ENCODE data around the gene LMNA. TPM values are rescaled to one million over a fixed set of nuclear protein-coding genes. Genes with fewer than 3 reads are reported as not detected.

The LMNA gene
- total RNA-seq, 1 donor from 2014 or later = 92.7 TPM

- Mint-ChIP-seq H3K36me3 (ENCODE audit: insufficient read depth) (peaks cover 14% of the 10 kb centered on the region), H3K4me3 (ENCODE audit: low read depth) (no peak overlapping the region)
These were observed 18.5 kb upstream of the LMNA start for GRCh38 chr1:156095906-156096508.

GRCh38 chr1:156096640-156097391 is 17.7 kb upstream of the LMNA start:
- no peak overlapping the region for H3K4me3 Mint-ChIP-seq (ENCODE audit: low read depth)
- peak; percentile 72 for DNase-seq (ENCODE audit: low spot score, unreplicated experiment)
- peaks cover 14% of the 10 kb centered on the region for H3K36me3 Mint-ChIP-seq (ENCODE audit: insufficient read depth)
- no peak overlapping the region for H3K27ac Mint-ChIP-seq
- H3K9me3 Mint-ChIP-seq (ENCODE audit: low read depth) = no peaks in the 10 kb centered on the region
- H3K27me3 Mint-ChIP-seq = no peaks in the 10 kb centered on the region
- peaks cover 14% of the 10 kb centered on the region for H3K4me1 Mint-ChIP-seq (ENCODE audit: low read depth)
- peak; percentile 93 for TF ChIP-seq CTCF (IDR thresholded peaks at IDR 0.05; ENCODE audit: unreplicated experiment)

More at GRCh38 chr1:156095906-156096508, 18.5 kb upstream of the LMNA start:
- no peaks in the 10 kb centered on the region for H3K27me3 Mint-ChIP-seq
- no peak for DNase-seq (ENCODE audit: low spot score, unreplicated experiment)
- no peak for TF ChIP-seq CTCF (IDR thresholded peaks at IDR 0.05; ENCODE audit: unreplicated experiment)
- H3K4me1 Mint-ChIP-seq (ENCODE audit: low read depth) = peaks cover 11% of the 10 kb centered on the region
- H3K27ac Mint-ChIP-seq = peak overlapping the region; percentile 87
- H3K9me3 Mint-ChIP-seq (ENCODE audit: low read depth) = no peaks in the 10 kb centered on the region

- TF ChIP-seq CTCF (IDR thresholded peaks at IDR 0.05; ENCODE audit: unreplicated experiment) = no peak
- no peaks in the 10 kb centered on the region for H3K9me3 Mint-ChIP-seq (ENCODE audit: low read depth)
- no peak overlapping the region for H3K27ac Mint-ChIP-seq
- no peaks in the 10 kb centered on the region for H3K27me3 Mint-ChIP-seq
- no peak overlapping the region for H3K4me3 Mint-ChIP-seq (ENCODE audit: low read depth)
- DNase-seq (ENCODE audit: low spot score, unreplicated experiment) = no peak
- H3K36me3 Mint-ChIP-seq (ENCODE audit: insufficient read depth) = peaks cover 13% of the 10 kb centered on the region
- peaks cover 13% of the 10 kb centered on the region for H3K4me1 Mint-ChIP-seq (ENCODE audit: low read depth)
These were observed 16.9 kb upstream of the LMNA start for GRCh38 chr1:156097499-156098178.

- no peaks in the 10 kb centered on the region for H3K27me3 Mint-ChIP-seq
- no peak for DNase-seq (ENCODE audit: low spot score, unreplicated experiment)
- no peaks in the 10 kb centered on the region for H3K9me3 Mint-ChIP-seq (ENCODE audit: low read depth)
- H3K4me3 Mint-ChIP-seq (ENCODE audit: low read depth) = no peak overlapping the region
- no peak overlapping the region for H3K27ac Mint-ChIP-seq
- no peak for TF ChIP-seq CTCF (IDR thresholded peaks at IDR 0.05; ENCODE audit: unreplicated experiment)
- peaks cover 12% of the 10 kb centered on the region for H3K36me3 Mint-ChIP-seq (ENCODE audit: insufficient read depth)
- peaks cover 22% of the 10 kb centered on the region for H3K4me1 Mint-ChIP-seq (ENCODE audit: low read depth)
These were observed 15.7 kb upstream of the LMNA start for GRCh38 chr1:156098784-156099183.

GRCh38 chr1:156099282-156099681 is 15.2 kb upstream of the LMNA start:
- Mint-ChIP-seq H3K4me3 (ENCODE audit: low read depth) (no peak overlapping the region), H3K4me1 (ENCODE audit: low read depth) (peaks cover 27% of the 10 kb centered on the region), H3K27me3 (no peaks in the 10 kb centered on the region), H3K9me3 (ENCODE audit: low read depth) (no peaks in the 10 kb centered on the region), H3K27ac (no peak overlapping the region), H3K36me3 (ENCODE audit: insufficient read depth) (peaks cover 11% of the 10 kb centered on the region)
- DNase-seq (ENCODE audit: low spot score, unreplicated experiment) = no peak
- no peak for TF ChIP-seq CTCF (IDR thresholded peaks at IDR 0.05; ENCODE audit: unreplicated experiment)
